Endothelial cell of umbilical vein (primary cell): ENCODE measurements around the gene ENG. TPM values are rescaled to one million over a fixed set of nuclear protein-coding genes. Genes with fewer than 3 reads are reported as not detected.

Source experiments
- BruUV-seq: library from RNA; stranded (reverse); fragments of 400-500 nt; replicated peaks from 2 replicates; lab custom pipeline; 2021; lab: Mats Ljungman, UMichigan
- CTCF ChIA-PET: fragments of 300-600, 350-600 bp; sonication (Branson Sonifier 250); formaldehyde crosslinking; loops from one replicate; lab custom pipeline; 2021; ENCODE audit warnings: antibody characterized with exemption, inconsistent platforms; lab: Charles Lee
- POLR2A ChIA-PET: fragments of 300-600, 350-600 bp; sonication (Branson Sonifier 250); formaldehyde crosslinking; loops from one replicate; lab custom pipeline; 2021; ENCODE audit warnings: antibody characterized with exemption, inconsistent platforms; lab: Charles Lee
- DNase-seq: peaks from one replicate; pipeline ENCODE4 v3.0.0-alpha.2; 2011; ENCODE audit warnings: low read depth, low spot score
- FAIRE-seq: peaks from 2 replicates; lab custom pipeline; 2011; peaks lifted over from hg19 to GRCh38; lab: Jason Lieb, UNC
- H2AFZ ChIP-seq: 2 replicates; pipeline ENCODE4 v1.6.0; 2012; ENCODE audit warnings: low read depth, low read length, control low read depth, inconsistent platforms
- H3K27ac ChIP-seq: 2 replicates; pipeline ENCODE4 v1.5.1; 2011; ENCODE audit warnings: low read depth, mild to moderate bottlenecking, control low read depth, low read length, moderate library complexity; ENCODE audit not compliant: insufficient read depth
- H3K27me3 ChIP-seq, 2 experiments: 2 replicates each; pipeline versions ENCODE4 v1.6.0 to v1.6.1; 2011; ENCODE audit warnings: low read length in 2 of 2, mixed read lengths in 1 of 2; ENCODE audit not compliant: control insufficient read depth in 2 of 2, insufficient read depth in 2 of 2
- H3K36me3 ChIP-seq, 2 experiments: 2 replicates in 1 of 2; 3 replicates in 1 of 2; pipeline ENCODE4 v1.5.1; 2011; ENCODE audit warnings: low read length in 2 of 2, mild to moderate bottlenecking in 1 of 2, moderate library complexity in 1 of 2; ENCODE audit not compliant: control insufficient read depth in 2 of 2, insufficient read depth in 2 of 2; ENCODE audit errors: extremely low read depth in 1 of 2
- H3K4me1 ChIP-seq: 3 replicates; pipeline ENCODE4 v1.5.1; 2011; ENCODE audit warnings: mild to moderate bottlenecking, low read length; ENCODE audit not compliant: control insufficient read depth, insufficient read depth; ENCODE audit errors: extremely low read depth
- H3K4me2 ChIP-seq: 2 replicates; pipeline ENCODE4 v1.6.1; 2011; ENCODE audit warnings: low read length, control low read depth, mixed read lengths; ENCODE audit not compliant: insufficient read depth
- H3K4me3 ChIP-seq, 3 experiments: fragments of 200-600 bp in 1 of 3; sonication (generic), shearing (Covaris generic) in 1 of 3; replicated peaks in 1 of 3; 2 replicates each; pipeline ENCODE4 v1.5.1; 2011 to 2016; ENCODE audit warnings: control low read depth in 3 of 3, low read length in 3 of 3, mild to moderate bottlenecking in 2 of 3, inconsistent platforms in 1 of 3, low read depth in 1 of 3, moderate library complexity in 1 of 3; ENCODE audit not compliant: insufficient read depth in 1 of 3
- H3K79me2 ChIP-seq: 2 replicates; pipeline ENCODE4 v1.6.0; 2012; ENCODE audit warnings: low read length, inconsistent platforms; ENCODE audit not compliant: control insufficient read depth, insufficient read depth
- H3K9ac ChIP-seq: replicated peaks from 2 replicates; pipeline ENCODE3; 2011; ENCODE audit warnings: low read length, control low read depth; ENCODE audit not compliant: insufficient read depth; ENCODE audit errors: extremely low read depth
- H3K9me1 ChIP-seq: replicated peaks from 3 replicates; pipeline ENCODE4 v1.6.0; 2011; ENCODE audit warnings: mild to moderate bottlenecking, low read length; ENCODE audit not compliant: control insufficient read depth, insufficient read depth; ENCODE audit errors: extremely low read depth
- H3K9me3 ChIP-seq: replicated peaks from 2 replicates; pipeline ENCODE4 v1.5.1; 2012; ENCODE audit warnings: low read length, inconsistent platforms; ENCODE audit not compliant: control insufficient read depth, insufficient read depth
- H4K20me1 ChIP-seq: replicated peaks from 2 replicates; pipeline ENCODE3; 2011; ENCODE audit warnings: mild to moderate bottlenecking, low read length; ENCODE audit not compliant: control insufficient read depth, insufficient read depth; ENCODE audit errors: extremely low read depth
- FOS ChIP-seq: IDR thresholded peaks from 2 replicates; pipeline ENCODE4 v1.6.1; 2011; ENCODE audit warnings: mild to moderate bottlenecking, low read length, moderate library complexity, borderline replicate concordance; ENCODE audit not compliant: insufficient read depth
- MAX ChIP-seq: IDR thresholded peaks from 2 replicates; pipeline ENCODE4 v1.6.1; 2011; ENCODE audit not compliant: insufficient read depth, insufficient read length
- POLR2A ChIP-seq: IDR thresholded peaks from 2 replicates; pipeline ENCODE4 v1.6.1; 2012; ENCODE audit warnings: low read depth, mild to moderate bottlenecking, control low read depth, low read length
- POLR2AphosphoS5 ChIP-seq: IDR thresholded peaks from 2 replicates; pipeline ENCODE4 v1.6.1; 2012; ENCODE audit warnings: low read depth, mild to moderate bottlenecking, control low read depth, low read length, moderate library complexity; ENCODE audit not compliant: insufficient read depth
- dilution Hi-C: fragments of 300-500 bp; cut with MboI; formaldehyde crosslinking; loops from one replicate; pipeline ENCODE4 v1.15.0; 2019; ENCODE audit warnings: low sequenced_read_pairs; ENCODE audit not compliant: extremely low pct_ligation_motif_present
- intact Hi-C: fragments of 100-400 bp; cut with micrococcal nuclease; formaldehyde crosslinking; loops from one replicate; pipeline ENCODE4 v1.10.0; 2022
- polyA plus RNA-seq, 4 experiments: library from polyadenylated mRNA; depleted of rRNA in 3 of 4; stranded (reverse) in 3 of 4; unstranded in 1 of 4; fragments of >200 nt; gene quantifications; 2 replicates each; pipeline versions ENCODE4 v1.2.1 to v1.2.3, GENCODE V29; 2011 to 2012; ENCODE audit warnings: missing spikeins in 1 of 4
- total RNA-seq: library from RNA; stranded (reverse); gene quantifications from 2 replicates; pipeline ENCODE4 v1.2.3, GENCODE V29; 2021

ENG gene
- total and polyA plus RNA-seq, 2 donors (not counting 3 experiments of a cell fraction or from before 2014, with no cell fraction given): 338 to 728 TPM

GRCh38 chr9:127771570-127772189, 82.8 kb downstream of the ENG start:
- dilution Hi-C loops: no loop called here
- Histone ChIP-seq H3K27me3 (no peaks in the 10 kb centered on the region), H3K36me3 (peaks cover 4 to 5% of the 10 kb centered on the region in 2 experiments), H3K4me1 (peaks cover 35% of the 10 kb centered on the region), H3K9me3 (no peaks in the 10 kb centered on the region), H3K79me2 (peaks cover 39% of the 10 kb centered on the region), H3K9me1 (no peaks in the 10 kb centered on the region), H3K4me2 (peak overlapping the region; percentile 47), H3K4me3 (no peak overlapping the region), H3K9ac (no peak overlapping the region), H2AFZ (peak overlapping the region; percentile 68), H4K20me1 (no peaks in the 10 kb centered on the region), H3K27ac (no peak overlapping the region)
- no peak for TF ChIP-seq POLR2AphosphoS5
- no peak for DNase-seq
- ChIA-PET CTCF (interaction anchor here (0.5 to 11.3 kb wide), 10 partner anchors 9 to 193 kb away, joined by 3 to 167 read pairs (median 6); partner anchors contain the start of genes CDK9, SH2D3C and TOR2A), POLR2A (interaction anchor here (0.6 to 2.8 kb wide), 13 partner anchors 10 to 98 kb away, joined by 3 to 24 read pairs (median 4); partner anchors contain the start of gene CDK9)
- no peak for FAIRE-seq
- no TSS peak for BruUV-seq
- intact Hi-C loops: loop anchor here (1.0 to 2.0 kb wide), 4 partner anchors 17 to 67 kb away; partner anchors contain the start of genes FPGS and TOR2A

GRCh38 chr9:127770905-127771569, 83.4 kb downstream of the ENG start:
- peaks cover 6 to 8% of the 10 kb centered on the region in 2 experiments for H3K36me3 ChIP-seq
- H3K9me1 ChIP-seq: no peaks in the 10 kb centered on the region
- dilution Hi-C loops: no loop called here
- H4K20me1 ChIP-seq: no peaks in the 10 kb centered on the region
- peak overlapping the region; percentile 35 to 79 (median 75) for H3K4me3 ChIP-seq
- peak overlapping the region; percentile 76 for H3K4me2 ChIP-seq
- H2AFZ ChIP-seq: no peak overlapping the region
- H3K4me1 ChIP-seq: peaks cover 39% of the 10 kb centered on the region
- ChIA-PET CTCF (interaction anchor here (0.5 to 11.3 kb wide), 11 partner anchors 8 to 192 kb away, joined by 3 to 167 read pairs (median 4); partner anchors contain the start of genes CDK9, SH2D3C and TOR2A), POLR2A (interaction anchor here (0.6 to 2.8 kb wide), 13 partner anchors 9 to 99 kb away, joined by 3 to 24 read pairs (median 4); partner anchors contain the start of gene CDK9)
- FAIRE-seq: peak; percentile 99
- no peaks in the 10 kb centered on the region for H3K27me3 ChIP-seq
- H3K79me2 ChIP-seq: peaks cover 44% of the 10 kb centered on the region
- TF ChIP-seq MAX: peak; percentile 41
- TF ChIP-seq POLR2AphosphoS5: peak; percentile 94
- TF ChIP-seq FOS: no peak
- peak; percentile 93 for TF ChIP-seq POLR2A
- intact Hi-C loops: loop anchor here (1.0 to 2.0 kb wide), 6 partner anchors 9 to 68 kb away; partner anchors contain the start of genes FPGS and TOR2A
- DNase-seq: peak; percentile 99
- peak overlapping the region; percentile 92 for H3K9ac ChIP-seq
- H3K27ac ChIP-seq: peak overlapping the region; percentile 96
- H3K9me3 ChIP-seq: no peaks in the 10 kb centered on the region
- no TSS peak for BruUV-seq
